NCI-H226 (cell line): Measurements from ENCODE around the gene TTC7B.

Experiments used
- DNase-seq: peaks from one replicate; pipeline ENCODE4 v3.0.0-alpha.2; 2015

TTC7B gene

DNA sequence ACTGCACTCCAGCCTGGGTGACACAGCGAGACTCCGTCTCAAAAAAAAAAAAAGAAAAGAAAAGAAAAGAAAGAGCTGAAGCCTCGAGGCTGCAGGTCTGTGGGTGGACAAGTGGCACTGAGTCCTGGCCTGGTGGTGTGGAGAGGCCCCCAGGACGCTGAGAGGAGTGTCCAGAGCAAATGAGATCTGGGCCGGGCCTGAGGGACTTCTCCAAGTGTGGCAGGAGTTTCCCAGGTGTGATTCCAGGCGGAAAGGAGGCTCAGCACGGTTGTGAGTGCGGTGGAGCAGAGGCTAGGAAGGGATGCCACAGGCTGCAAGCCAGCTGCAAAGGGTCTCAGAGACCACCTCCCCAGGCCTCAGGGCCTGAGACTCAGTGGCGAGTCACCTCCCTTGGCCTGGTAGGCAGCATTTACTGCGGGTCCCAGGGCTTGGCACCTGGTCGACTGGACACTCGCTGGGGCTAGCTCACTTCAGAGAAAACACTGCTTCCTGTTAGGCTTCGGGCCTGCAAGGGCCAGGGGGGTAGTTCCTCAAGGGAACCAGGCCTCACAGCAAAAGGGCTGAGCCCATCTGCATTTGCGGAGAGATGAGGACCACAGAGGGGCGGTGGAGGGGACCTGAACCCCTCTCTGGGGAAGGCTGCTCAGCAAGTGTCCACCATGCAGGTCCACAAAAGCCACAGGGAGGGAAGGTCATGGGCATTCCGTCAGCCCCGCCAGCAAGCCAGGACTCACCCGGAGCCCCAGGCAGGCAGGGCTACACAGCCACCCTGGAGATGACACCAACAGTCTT lies 11.7 kb downstream of the TTC7B start:
- DNase-seq, result no peak

DNA sequence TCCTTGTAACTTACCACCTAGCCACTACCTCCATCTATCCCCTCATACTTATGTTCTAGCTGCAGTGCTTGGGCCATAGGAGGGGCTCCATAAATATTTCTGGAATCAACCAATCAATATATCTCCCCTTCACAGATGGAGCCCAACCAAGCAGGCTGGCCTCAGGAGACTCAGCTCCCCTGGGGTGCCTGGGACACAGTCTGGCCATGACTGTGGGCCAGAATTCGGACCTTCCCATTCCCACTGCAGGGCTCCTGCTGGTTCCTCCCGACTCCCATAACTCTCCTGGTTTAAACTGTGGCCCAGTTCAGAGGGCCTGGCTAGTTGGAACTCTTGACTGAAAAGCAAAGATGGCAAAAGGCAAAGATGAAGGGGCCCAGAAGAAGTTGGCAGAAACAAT lies 13.0 kb downstream of the TTC7B start:
- no peak for DNase-seq

DNA sequence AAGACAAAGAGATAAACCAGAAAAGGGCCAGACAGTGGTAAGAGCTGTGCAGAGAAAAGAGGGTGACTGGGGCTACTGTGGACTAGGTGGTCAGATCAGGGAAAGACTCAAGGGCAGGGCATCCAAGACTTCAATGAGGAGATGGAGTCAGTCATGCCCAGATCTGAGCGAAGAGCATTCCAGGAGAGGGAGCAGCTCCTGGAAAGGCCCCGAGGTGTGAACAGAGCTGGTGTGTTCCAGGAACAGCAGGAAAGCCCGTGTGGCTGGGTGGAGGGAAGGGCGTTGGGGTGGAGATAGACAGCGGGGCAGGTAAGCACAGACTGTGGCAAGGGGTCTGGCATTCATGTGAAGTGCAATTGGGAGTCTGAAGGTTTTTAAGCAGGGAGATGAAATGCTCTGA lies 16.8 kb downstream of the TTC7B start:
- DNase-seq, result no peak

- no peak for DNase-seq
Measured at GRCh38 chr14:90797919-90798318, 18.3 kb downstream of the TTC7B start.

GRCh38 chr14:90797451-90797850 lies 18.8 kb downstream of the TTC7B start:
- no peak for DNase-seq

GRCh38 chr14:90796329-90796728 lies 19.9 kb downstream of the TTC7B start:
- no peak for DNase-seq

DNA sequence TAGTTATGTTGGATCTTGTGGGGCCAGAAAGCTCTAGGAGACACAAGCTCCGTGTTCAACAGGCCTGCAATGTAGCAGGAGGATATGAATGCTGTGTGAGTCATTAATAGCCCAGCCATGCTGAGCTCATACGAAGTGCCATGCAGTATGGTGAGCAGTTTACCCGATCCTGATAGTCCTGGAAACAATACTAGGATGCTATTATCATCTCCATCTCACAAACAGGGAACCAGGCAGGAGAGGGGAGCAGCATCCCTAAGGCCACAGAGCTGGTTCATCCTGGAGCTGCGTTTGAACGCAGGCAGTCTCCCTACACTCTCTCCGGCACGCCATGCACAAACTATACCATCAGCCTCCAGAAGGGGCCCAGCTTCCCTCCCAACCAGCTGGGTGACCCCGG lies 20.5 kb downstream of the TTC7B start:
- peak; percentile 71 for DNase-seq

DNA sequence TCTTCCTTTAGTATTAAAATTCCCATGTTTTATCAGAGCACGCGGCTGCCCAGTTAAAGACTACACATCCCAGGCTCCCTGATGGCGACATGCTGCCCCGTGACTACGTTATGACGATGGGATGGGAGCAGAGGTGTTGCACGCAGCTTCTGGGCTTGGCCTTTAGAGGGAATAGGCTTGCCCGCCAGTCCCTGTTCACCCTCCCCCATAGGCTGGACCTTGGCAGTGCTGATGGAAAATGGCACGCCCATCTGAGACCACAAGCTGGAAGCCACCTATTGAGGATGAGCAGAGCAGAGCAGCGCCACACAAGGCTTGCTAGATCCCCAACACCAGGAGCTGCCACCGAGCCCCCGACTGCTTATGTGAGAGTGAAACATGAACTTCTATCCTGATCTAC lies 24.7 kb downstream of the TTC7B start:
- DNase-seq, result no peak

DNA sequence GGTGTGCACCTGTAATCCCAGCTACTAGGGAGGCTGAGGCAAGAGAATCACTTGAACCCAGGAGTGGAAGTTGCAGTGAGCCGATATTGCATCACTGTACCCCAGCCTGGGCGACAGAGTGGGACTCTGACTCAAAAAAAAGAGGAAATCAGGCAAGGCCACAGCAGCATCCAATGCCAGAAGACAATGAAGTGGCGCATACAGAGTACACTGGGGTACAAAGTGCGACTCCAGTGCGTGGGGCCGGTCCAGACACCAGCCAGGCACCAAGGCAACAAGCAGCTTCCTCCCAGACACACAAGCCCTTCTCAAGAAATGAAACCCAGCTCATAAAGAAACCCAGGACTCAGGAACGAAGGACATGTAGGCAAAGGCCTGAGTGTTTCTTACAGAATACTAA lies 28.2 kb downstream of the TTC7B start:
- DNase-seq, result no peak

DNA sequence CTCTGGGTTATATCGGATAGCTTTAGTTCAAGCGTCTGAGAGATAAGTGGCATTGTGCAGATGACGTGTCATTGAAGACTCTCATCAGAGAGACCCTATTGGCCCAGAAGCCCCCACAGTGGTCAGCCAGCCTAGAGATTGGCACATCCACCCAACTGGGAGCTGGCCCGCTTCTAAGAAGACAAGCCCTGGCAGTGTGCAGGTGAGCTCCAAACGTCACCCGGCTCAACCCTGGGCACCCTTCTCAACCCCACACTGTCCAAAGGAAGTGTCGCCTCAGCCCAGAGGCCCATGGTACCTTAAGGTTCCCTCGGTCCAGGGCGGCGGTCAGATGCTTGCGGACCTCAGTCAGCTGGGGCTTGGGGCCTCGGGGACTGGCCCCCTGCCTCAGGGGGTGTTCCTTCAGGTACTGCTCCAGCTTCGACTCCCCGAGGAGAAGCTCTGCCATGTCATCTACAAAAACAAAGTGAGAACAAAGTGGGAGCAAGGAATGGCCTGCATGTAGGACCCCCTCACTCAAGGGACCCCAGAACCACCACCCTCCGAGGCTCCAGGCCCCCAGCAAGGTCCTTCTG lies 30.3 kb downstream of the TTC7B start:
- no peak for DNase-seq

DNA sequence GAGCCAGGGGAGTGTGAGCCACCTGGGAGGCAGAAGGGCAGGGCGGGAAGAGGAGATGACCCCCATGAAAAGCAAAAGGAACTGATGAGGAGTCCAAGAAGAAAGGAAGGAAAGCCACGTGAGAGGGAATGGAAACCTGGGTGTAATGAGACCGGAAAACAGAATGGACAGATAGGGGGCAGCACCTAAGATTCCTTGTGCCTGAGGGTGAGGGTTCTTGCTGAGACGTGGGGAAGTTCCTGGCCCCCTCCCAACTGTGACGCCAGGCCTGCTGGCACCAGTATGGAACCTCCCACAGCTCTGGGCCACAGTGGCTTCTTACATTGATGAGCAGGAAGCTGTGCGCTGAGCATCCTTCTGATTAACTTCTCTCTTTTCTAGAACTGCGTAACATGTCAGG lies 30.8 kb downstream of the TTC7B start:
- peak; percentile 24 for DNase-seq

DNA sequence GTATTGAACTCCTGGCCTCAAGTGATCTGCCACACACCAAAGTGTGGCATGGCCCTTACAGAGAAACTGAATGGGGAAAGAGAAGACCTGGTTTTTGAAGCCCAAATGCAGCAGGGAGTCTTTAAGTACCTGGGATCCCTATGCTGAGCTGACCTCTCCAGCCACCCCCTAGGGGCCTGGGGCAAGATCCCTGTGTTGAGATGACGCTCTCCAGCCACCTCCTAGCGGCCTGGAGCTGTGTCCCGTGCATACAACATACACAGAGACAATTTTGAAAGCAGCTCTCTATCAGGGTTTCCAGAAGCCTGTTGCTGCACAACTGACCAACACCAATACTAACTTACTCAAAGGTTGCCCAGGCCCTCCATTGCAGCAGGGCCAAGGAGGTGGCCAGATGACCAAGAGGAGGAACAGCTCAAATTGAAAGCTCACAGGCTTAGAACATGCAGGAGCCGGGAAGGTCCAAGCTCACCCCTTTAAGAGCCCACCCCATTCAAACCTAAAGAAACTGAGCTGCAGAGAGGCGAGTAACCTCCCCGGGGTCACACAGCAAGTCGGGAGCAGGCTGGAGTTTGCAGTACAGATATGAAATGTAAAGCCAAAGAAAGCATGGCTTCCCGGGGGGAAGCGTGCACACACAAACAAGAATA lies 31.5 kb downstream of the TTC7B start:
- DNase-seq, result no peak

- DNase-seq, result no peak
Measured at GRCh38 chr14:90783344-90783743, 32.9 kb downstream of the TTC7B start.

GRCh38 chr14:90782892-90783291 lies 33.3 kb downstream of the TTC7B start:
- no peak for DNase-seq

DNA sequence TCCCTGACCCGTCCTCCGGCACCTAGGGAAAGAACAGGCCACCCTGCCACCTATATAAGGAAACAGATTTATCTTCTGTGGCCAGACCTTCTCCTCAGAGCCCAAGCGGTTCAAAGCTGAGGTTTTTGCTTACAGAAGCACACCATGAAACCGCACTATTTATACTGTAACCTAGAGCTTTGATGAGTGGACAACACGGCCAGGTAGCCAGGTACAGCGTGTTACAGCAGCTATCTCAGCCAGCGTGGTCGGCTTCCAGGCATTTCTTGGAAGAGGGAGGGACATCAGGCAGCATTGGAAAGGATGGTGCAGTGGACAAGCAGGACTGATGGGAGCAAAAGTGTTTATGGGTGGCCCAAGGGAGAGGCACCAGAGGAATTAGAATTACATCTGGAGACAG lies 34.4 kb downstream of the TTC7B start:
- no peak for DNase-seq

DNA sequence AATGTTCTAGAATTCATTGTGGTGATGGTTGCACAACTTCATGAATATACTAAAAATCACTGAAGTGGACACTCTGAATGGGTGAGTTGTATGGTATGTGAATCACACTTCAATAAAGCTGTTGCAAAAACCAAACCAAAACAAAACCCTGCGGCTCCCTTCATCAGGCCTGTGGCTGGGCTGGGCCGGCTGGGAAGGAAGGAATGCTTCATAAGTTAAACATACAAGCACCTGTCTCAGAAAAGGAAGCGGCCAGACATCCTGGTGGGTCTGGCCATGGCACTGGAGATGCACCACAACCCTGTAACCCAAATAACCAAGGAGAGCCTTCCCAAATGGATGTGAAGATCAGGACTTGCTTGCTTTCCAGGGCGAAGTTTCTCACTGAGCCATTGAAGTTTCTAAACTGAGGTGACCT lies 34.9 kb downstream of the TTC7B start:
- no peak for DNase-seq

GRCh38 chr14:90780519-90780918 lies 35.7 kb downstream of the TTC7B start:
- DNase-seq, result no peak

GRCh38 chr14:90778571-90779255 lies 37.5 kb downstream of the TTC7B start:
- no peak for DNase-seq

DNA sequence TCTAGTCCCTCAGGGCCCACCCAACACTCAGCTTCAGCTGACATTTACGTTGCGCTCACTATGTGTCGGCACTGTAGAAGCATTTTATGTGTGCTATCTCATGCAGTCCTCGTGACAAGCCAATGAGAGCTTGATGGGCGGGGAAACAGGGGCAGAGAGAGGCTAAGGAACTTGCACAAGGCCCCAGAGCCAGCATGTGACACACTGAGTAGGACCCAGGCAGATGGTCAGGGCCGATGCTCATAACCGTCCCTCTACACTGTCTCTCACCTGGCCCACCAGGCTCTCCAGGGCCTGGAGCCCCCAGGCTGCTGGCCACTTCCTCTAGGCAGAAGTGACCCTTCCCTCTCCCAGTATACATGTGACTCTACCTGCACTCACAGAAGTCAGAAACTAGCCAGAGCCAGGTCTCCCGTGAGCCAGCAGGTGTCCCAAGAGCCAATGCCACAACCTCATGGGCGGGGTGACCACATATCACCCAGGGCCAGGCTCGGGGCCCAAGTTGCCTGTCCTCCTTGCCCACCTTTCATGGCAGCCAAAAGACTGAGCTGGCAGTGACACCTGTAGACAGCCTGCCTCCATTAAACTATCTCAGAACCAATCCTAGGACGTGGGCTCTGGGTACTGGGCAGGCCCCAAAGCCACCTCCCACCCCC lies 38.3 kb downstream of the TTC7B start:
- DNase-seq, result no peak

GRCh38 chr14:90777358-90777757 lies 38.9 kb downstream of the TTC7B start:
- no peak for DNase-seq

DNA sequence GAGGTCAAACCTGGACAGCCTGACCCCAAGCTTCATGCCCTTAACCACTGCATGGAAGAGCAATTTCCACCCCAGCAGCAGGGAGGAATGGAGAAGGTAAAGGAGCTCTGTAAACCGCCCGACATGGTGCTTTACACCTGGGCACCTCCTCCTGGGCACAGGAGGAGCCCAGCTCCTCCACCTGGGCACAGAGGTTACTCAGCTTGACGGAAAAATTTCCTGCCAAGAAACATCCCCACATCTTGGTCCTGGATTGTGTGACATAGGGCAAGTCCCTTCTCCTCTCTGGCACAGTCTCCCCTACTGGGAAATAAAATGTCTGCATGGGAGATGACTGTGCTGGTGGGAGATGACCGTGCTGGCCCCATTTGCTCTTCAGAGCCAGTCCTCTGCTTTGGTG lies 40.8 kb downstream of the TTC7B start:
- no peak for DNase-seq

- no peak for DNase-seq
Measured at GRCh38 chr14:90774316-90774715, 41.9 kb downstream of the TTC7B start.

DNA sequence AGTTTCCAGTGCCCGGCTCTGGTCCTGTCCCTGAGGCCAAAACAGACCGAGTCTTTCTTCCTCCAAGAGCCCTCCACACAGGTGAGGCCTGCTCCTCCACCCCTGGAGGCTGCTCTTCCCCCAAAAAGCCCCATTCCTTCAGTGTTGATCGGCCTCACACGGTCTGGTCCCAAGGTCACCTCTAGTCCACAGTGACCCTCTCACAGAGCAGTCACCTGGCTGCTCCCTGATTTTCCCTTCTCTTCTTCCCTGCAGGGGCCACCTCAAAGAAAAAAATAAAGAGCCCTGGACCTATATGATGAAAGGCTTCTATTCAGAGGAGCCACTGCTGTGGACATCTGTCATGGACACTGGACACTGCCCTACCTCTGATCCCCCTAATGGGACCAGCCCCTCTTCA lies 42.5 kb downstream of the TTC7B start:
- DNase-seq, result no peak

- DNase-seq, result no peak
Measured at GRCh38 chr14:90773196-90773486, 43.1 kb downstream of the TTC7B start.
